ENCODE data around the gene TGFB1.

Gene TGFB1

GRCh38 chr19:41324921-41325639 is 28.6 kb downstream of the TGFB1 start:
- Histone ChIP-seq H3K9me2 (replicated peaks; ENCODE audit: low read depth, low read length) (no peaks in the 10 kb centered on the region), H3K4me1 (ENCODE audit: insufficient read depth, low read length, poor library complexity, severe bottlenecking) (peaks cover 48% of the 10 kb centered on the region), H3K4me3 (ENCODE audit: low read length, poor library complexity, severe bottlenecking) (no peak overlapping the region), H4K20me1 (ENCODE audit: insufficient read depth, low read length, poor library complexity, severe bottlenecking) (peaks cover 14% of the 10 kb centered on the region), H2AFZ (ENCODE audit: low read length) (no peak overlapping the region), H3K36me3 (ENCODE audit: insufficient read depth, low read length) (peaks cover 34% of the 10 kb centered on the region; the same call in 1 of the 2 replicates), H3K9ac (ENCODE audit: low read depth, low read length, poor library complexity, severe bottlenecking) (no peak overlapping the region), H3F3A (ENCODE audit: low read depth) (peaks cover 9% of the 10 kb centered on the region), H3K27me3 (ENCODE audit: insufficient read depth, low read length, poor library complexity, severe bottlenecking) (no peaks in the 10 kb centered on the region), H3K9me3 (ENCODE audit: insufficient read depth, low read depth, low read length) (no peaks in the 10 kb centered on the region), H3K79me2 (ENCODE audit: insufficient read depth, low read length) (peaks cover 33% of the 10 kb centered on the region), H3K4me2 (ENCODE audit: low read depth, low read length, poor library complexity, severe bottlenecking) (no peak overlapping the region)
- TF ChIP-seq EZH2phosphoT487 (IDR thresholded peaks at IDR 0.05; ENCODE audit: borderline replicate concordance) (no peak), CTCF (conservative IDR thresholded peaks at IDR 0.05; ENCODE audit: low read length) (no peak)

DNA sequence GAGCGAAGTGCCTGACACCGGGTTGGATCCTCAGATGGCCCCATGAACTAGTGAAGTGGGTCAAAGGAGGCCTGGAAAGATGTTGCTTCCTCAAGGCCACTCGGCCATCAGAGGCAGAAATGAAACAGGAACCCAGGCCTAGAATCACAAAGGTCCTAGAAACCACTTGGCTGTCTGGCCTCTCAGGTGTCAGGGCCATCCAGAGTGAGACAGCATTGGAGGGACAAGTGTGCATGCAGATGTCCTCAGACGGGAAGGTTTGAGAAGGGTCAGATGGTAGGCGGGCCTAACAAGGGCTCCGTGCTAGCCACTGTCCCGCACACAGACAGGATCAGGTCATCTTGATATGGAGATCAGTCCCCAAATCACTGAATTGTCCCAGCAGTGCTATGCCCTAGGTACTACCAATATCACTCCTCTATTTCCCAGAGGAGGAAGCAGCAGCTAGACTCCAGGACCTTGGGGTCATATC is 29.5 kb downstream of the TGFB1 start:
- Histone ChIP-seq H3K9me3 (ENCODE audit: insufficient read depth, low read depth, low read length) (no peaks in the 10 kb centered on the region), H3K9me2 (replicated peaks; ENCODE audit: low read depth, low read length) (no peaks in the 10 kb centered on the region), H3K36me3 (ENCODE audit: insufficient read depth, low read length) (peaks cover 34% of the 10 kb centered on the region; the same call in 1 of the 2 replicates), H3K4me2 (ENCODE audit: low read depth, low read length, poor library complexity, severe bottlenecking) (no peak overlapping the region), H3F3A (ENCODE audit: low read depth) (peaks cover 9% of the 10 kb centered on the region), H3K79me2 (ENCODE audit: insufficient read depth, low read length) (peaks cover 33% of the 10 kb centered on the region), H3K4me3 (ENCODE audit: low read length, poor library complexity, severe bottlenecking) (no peak overlapping the region), H3K27me3 (ENCODE audit: insufficient read depth, low read length, poor library complexity, severe bottlenecking) (no peaks in the 10 kb centered on the region), H2AFZ (ENCODE audit: low read length) (no peak overlapping the region), H3K9ac (ENCODE audit: low read depth, low read length, poor library complexity, severe bottlenecking) (no peak overlapping the region), H3K4me1 (ENCODE audit: insufficient read depth, low read length, poor library complexity, severe bottlenecking) (peaks cover 48% of the 10 kb centered on the region), H4K20me1 (ENCODE audit: insufficient read depth, low read length, poor library complexity, severe bottlenecking) (peaks cover 14% of the 10 kb centered on the region)
- TF ChIP-seq EZH2phosphoT487 (IDR thresholded peaks at IDR 0.05; ENCODE audit: borderline replicate concordance) (no peak), CTCF (conservative IDR thresholded peaks at IDR 0.05; ENCODE audit: low read length) (no peak)

GRCh38 chr19:41323430-41324125 is 30.1 kb downstream of the TGFB1 start:
- Histone ChIP-seq H3F3A (ENCODE audit: low read depth) (peaks cover 9% of the 10 kb centered on the region), H3K4me2 (ENCODE audit: low read depth, low read length, poor library complexity, severe bottlenecking) (no peak overlapping the region), H3K9ac (ENCODE audit: low read depth, low read length, poor library complexity, severe bottlenecking) (no peak overlapping the region)

More at GRCh38 chr19:41323430-41324125, 30.1 kb downstream of the TGFB1 start:
- Histone ChIP-seq H4K20me1 (ENCODE audit: insufficient read depth, low read length, poor library complexity, severe bottlenecking) (peaks cover 8% of the 10 kb centered on the region), H3K36me3 (ENCODE audit: insufficient read depth, low read length) (peaks cover 35% of the 10 kb centered on the region; the same call in 1 of the 2 replicates), H3K79me2 (ENCODE audit: insufficient read depth, low read length) (peaks cover 28% of the 10 kb centered on the region), H2AFZ (ENCODE audit: low read length) (no peak overlapping the region), H3K4me3 (ENCODE audit: low read length, poor library complexity, severe bottlenecking) (no peak overlapping the region), H3K4me1 (ENCODE audit: insufficient read depth, low read length, poor library complexity, severe bottlenecking) (peaks cover 41% of the 10 kb centered on the region), H3K9me3 (ENCODE audit: insufficient read depth, low read depth, low read length) (no peaks in the 10 kb centered on the region), H3K9me2 (replicated peaks; ENCODE audit: low read depth, low read length) (no peaks in the 10 kb centered on the region), H3K27me3 (ENCODE audit: insufficient read depth, low read length, poor library complexity, severe bottlenecking) (no peaks in the 10 kb centered on the region)
- TF ChIP-seq EZH2phosphoT487 (IDR thresholded peaks at IDR 0.05; ENCODE audit: borderline replicate concordance) (no peak), CTCF (conservative IDR thresholded peaks at IDR 0.05; ENCODE audit: low read length) (no peak)

All from Loucy (cell line).